ENCODE results near the gene DPP10. TPM values are rescaled to one million over a fixed set of nuclear protein-coding genes. Genes with fewer than 3 reads are reported as not detected.
A peak's percentile ranks its signal among the peaks of the same experiment; 100 is the strongest.
"Not testable (repeated sequence)": the region's sequence is repeated elsewhere in the genome, so short reads cannot be mapped to it uniquely, and the experiment has no call there.

The DPP10 gene
- total and polyA plus RNA-seq, 4 donors: 30.6 to 83.0 (median 48.0) TPM

- no CpG with 5 or more reads among the region's 1 CpG for WGBS (ENCODE audit: insufficient coverage)
- Histone ChIP-seq H3K27ac (ENCODE audit: low read depth, low read length) (no peak overlapping the region), H3K36me3 (ENCODE audit: control insufficient read depth, insufficient read depth, low read length) (no peaks in the 10 kb centered on the region), H3K9me3 (ENCODE audit: control insufficient read depth, insufficient read depth, low read length) (no peaks in the 10 kb centered on the region), H3K27me3 (ENCODE audit: control insufficient read depth, insufficient read depth, low read length) (no peaks in the 10 kb centered on the region), H3K4me3 (ENCODE audit: low read depth, low read length) (no peak overlapping the region), H3K4me1 (ENCODE audit: control insufficient read depth, insufficient read depth, low read length) (no peaks in the 10 kb centered on the region)
- no peak for DNase-seq (ENCODE audit: low read depth in 4 of 6, low spot score in 6 of 6)
Observed at GRCh38 chr2:115389024-115389423, 946.6 kb downstream of the DPP10 start.

DNA sequence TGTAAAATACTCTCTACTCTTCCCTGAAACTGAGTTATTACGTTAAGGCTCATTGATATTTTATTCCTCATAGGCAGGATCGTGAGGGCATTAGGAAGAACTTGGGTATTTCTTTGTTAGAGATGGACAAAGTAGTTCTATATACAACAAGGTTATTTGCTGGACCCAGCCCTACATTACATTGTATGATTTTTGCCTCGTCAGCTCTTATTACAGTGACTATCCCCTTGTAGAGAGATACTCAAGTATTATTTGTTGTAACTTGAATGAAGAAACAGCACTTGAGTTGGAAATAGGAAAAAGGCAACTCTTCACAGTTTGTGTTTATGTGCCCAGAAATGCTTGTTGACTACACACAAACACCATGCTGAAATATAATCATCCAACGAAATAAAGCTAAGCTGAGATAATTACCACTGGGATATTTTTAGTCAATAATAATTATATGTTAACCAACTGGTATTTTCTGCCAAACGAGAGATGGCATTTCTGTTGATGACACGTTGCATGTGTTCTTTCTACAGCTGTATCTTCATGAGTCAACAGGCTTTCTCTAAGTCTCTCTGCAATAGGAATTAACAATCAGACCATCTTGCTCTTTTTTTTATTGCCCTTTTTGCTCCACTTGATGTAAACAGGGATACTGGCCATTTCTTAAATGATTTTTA is 947.6 kb downstream of the DPP10 start:
- no peaks in the 10 kb centered on the region for H3K4me1 ChIP-seq (ENCODE audit: control insufficient read depth, insufficient read depth, low read length)
- no peaks in the 10 kb centered on the region for H3K27me3 ChIP-seq (ENCODE audit: control insufficient read depth, insufficient read depth, low read length)
- no peak for DNase-seq (ENCODE audit: low read depth in 4 of 6, low spot score in 6 of 6)
- H3K27ac ChIP-seq (ENCODE audit: low read depth, low read length): no peak overlapping the region
- no peaks in the 10 kb centered on the region for H3K9me3 ChIP-seq (ENCODE audit: control insufficient read depth, insufficient read depth, low read length)
- H3K36me3 ChIP-seq (ENCODE audit: control insufficient read depth, insufficient read depth, low read length): no peaks in the 10 kb centered on the region
- no peak overlapping the region for H3K4me3 ChIP-seq (ENCODE audit: low read depth, low read length)
- whole genome bisulfite sequencing (ENCODE audit: insufficient coverage): no CpG with 5 or more reads among the region's 6 CpGs

DNA sequence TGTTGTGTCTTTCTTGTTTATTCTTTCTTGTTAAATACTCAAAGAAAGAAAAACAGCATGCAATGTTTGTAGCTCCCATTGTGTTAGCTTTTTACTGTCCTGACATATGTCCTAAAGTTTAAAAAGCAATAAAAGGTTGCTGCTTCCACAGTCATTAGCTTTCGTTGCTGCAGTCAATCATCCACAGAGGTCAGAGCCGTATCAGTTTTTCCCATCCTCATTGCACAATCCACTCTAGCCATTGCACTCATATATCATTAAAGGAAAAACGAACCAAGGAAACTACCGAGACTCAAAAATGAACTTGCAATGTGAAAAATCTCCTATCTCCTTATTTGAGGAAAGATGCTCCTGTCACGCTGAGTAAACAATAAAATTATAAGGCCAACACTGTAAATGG is 954.1 kb downstream of the DPP10 start:
- no peak overlapping the region for H3K4me3 ChIP-seq (ENCODE audit: low read depth, low read length)
- H3K36me3 ChIP-seq (ENCODE audit: control insufficient read depth, insufficient read depth, low read length): no peaks in the 10 kb centered on the region
- H3K27me3 ChIP-seq (ENCODE audit: control insufficient read depth, insufficient read depth, low read length): no peaks in the 10 kb centered on the region
- H3K27ac ChIP-seq (ENCODE audit: low read depth, low read length): no peak overlapping the region
- no peaks in the 10 kb centered on the region for H3K9me3 ChIP-seq (ENCODE audit: control insufficient read depth, insufficient read depth, low read length)
- no peak for DNase-seq (ENCODE audit: low read depth in 4 of 6, low spot score in 6 of 6)
- no peaks in the 10 kb centered on the region for H3K4me1 ChIP-seq (ENCODE audit: control insufficient read depth, insufficient read depth, low read length)
- WGBS (ENCODE audit: insufficient coverage): 29% methylated on average over 1 of the region's 5 CpGs

- Histone ChIP-seq H3K27me3 (ENCODE audit: control insufficient read depth, insufficient read depth, low read length) (no peaks in the 10 kb centered on the region), H3K36me3 (ENCODE audit: control insufficient read depth, insufficient read depth, low read length) (no peaks in the 10 kb centered on the region), H3K4me1 (ENCODE audit: control insufficient read depth, insufficient read depth, low read length) (no peaks in the 10 kb centered on the region), H3K27ac (ENCODE audit: low read depth, low read length) (no peak overlapping the region), H3K9me3 (ENCODE audit: control insufficient read depth, insufficient read depth, low read length) (no peaks in the 10 kb centered on the region), H3K4me3 (ENCODE audit: low read depth, low read length) (no peak overlapping the region)
- 94% methylated on average over 2 of the region's 2 CpGs for WGBS (ENCODE audit: insufficient coverage)
- no peak for DNase-seq (ENCODE audit: low read depth in 4 of 6, low spot score in 6 of 6)
Observed at GRCh38 chr2:115400940-115401339, 958.5 kb downstream of the DPP10 start.

- no CpG with 5 or more reads among the region's 1 CpG for WGBS (ENCODE audit: insufficient coverage)
- DNase-seq (ENCODE audit: low read depth in 4 of 6, low spot score in 6 of 6): no peak
- no peak overlapping the region for H3K4me3 ChIP-seq (ENCODE audit: low read depth, low read length)
- no peaks in the 10 kb centered on the region for H3K36me3 ChIP-seq (ENCODE audit: control insufficient read depth, insufficient read depth, low read length)
- H3K4me1 ChIP-seq (ENCODE audit: control insufficient read depth, insufficient read depth, low read length): no peaks in the 10 kb centered on the region
- H3K27ac ChIP-seq (ENCODE audit: low read depth, low read length): no peak overlapping the region
- H3K27me3 ChIP-seq (ENCODE audit: control insufficient read depth, insufficient read depth, low read length): no peaks in the 10 kb centered on the region
- no peaks in the 10 kb centered on the region for H3K9me3 ChIP-seq (ENCODE audit: control insufficient read depth, insufficient read depth, low read length)
Observed at GRCh38 chr2:115412501-115412900, 970.1 kb downstream of the DPP10 start.

DNA sequence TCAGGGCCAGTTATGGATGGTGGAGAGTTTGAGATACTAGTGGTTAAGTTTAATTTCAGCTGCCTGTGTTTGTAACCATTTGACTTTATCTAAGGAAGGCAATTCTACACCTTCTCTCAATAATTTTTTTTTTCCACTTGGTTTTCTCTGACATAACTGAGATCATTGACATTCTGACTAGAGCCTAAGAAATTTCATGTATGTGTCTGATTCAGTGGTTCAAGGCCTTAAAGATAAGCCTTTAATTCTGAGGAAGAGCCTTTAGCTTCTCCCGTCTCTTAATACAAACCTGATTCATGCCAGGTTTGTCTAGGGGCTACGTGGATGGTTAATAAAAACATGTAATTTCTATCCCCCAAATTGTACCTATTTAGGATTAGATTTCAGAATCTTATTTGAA is 971.4 kb downstream of the DPP10 start:
- DNase-seq (ENCODE audit: low read depth in 4 of 6, low spot score in 6 of 6): no peak
- Histone ChIP-seq H3K36me3 (ENCODE audit: control insufficient read depth, insufficient read depth, low read length) (no peaks in the 10 kb centered on the region), H3K9me3 (ENCODE audit: control insufficient read depth, insufficient read depth, low read length) (no peaks in the 10 kb centered on the region), H3K4me3 (ENCODE audit: low read depth, low read length) (no peak overlapping the region), H3K27ac (ENCODE audit: low read depth, low read length) (no peak overlapping the region), H3K27me3 (ENCODE audit: control insufficient read depth, insufficient read depth, low read length) (no peaks in the 10 kb centered on the region), H3K4me1 (ENCODE audit: control insufficient read depth, insufficient read depth, low read length) (no peaks in the 10 kb centered on the region)
- WGBS (ENCODE audit: insufficient coverage): no CpG with 5 or more reads among the region's 2 CpGs

DNA sequence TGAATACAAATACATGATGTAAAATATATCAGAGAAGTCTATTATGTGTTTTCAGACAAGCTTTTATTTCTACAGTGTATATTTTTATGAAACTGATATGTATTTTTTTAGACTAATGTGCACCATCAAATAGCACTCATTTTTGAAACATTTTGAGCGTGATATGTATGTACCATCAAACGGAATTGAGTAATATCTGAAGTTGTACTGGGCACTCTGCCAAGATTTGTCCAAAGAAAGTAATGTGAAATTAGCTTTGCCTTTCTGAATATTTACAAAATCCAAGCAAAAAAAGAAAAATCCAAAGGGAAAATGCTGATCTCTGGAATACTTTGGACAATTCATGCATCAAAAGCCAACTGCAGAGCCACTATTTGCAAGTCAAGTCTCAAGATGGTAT is 972.0 kb downstream of the DPP10 start:
- no peak for DNase-seq (ENCODE audit: low read depth in 4 of 6, low spot score in 6 of 6)
- H3K27ac ChIP-seq (ENCODE audit: low read depth, low read length): no peak overlapping the region

GRCh38 chr2:115422004-115422634 is 979.7 kb downstream of the DPP10 start:
- H3K27me3 ChIP-seq (ENCODE audit: control insufficient read depth, insufficient read depth, low read length): no peaks in the 10 kb centered on the region
- H3K4me3 ChIP-seq (ENCODE audit: low read depth, low read length): no peak overlapping the region
- H3K4me1 ChIP-seq (ENCODE audit: control insufficient read depth, insufficient read depth, low read length): no peaks in the 10 kb centered on the region
- H3K36me3 ChIP-seq (ENCODE audit: control insufficient read depth, insufficient read depth, low read length): no peaks in the 10 kb centered on the region
- no peak overlapping the region for H3K27ac ChIP-seq (ENCODE audit: low read depth, low read length)
- DNase-seq (ENCODE audit: low read depth in 4 of 6, low spot score in 6 of 6): peak in 1 of 6 donors; percentile 8
- no peaks in the 10 kb centered on the region for H3K9me3 ChIP-seq (ENCODE audit: control insufficient read depth, insufficient read depth, low read length)
- 67% methylated on average over 1 of the region's 3 CpGs for WGBS (ENCODE audit: insufficient coverage)

More for the DNA sequence above, 972.0 kb downstream of the DPP10 start:
- Histone ChIP-seq H3K4me3 (ENCODE audit: low read depth, low read length) (no peak overlapping the region), H3K36me3 (ENCODE audit: control insufficient read depth, insufficient read depth, low read length) (no peaks in the 10 kb centered on the region), H3K4me1 (ENCODE audit: control insufficient read depth, insufficient read depth, low read length) (no peaks in the 10 kb centered on the region), H3K9me3 (ENCODE audit: control insufficient read depth, insufficient read depth, low read length) (no peaks in the 10 kb centered on the region), H3K27me3 (ENCODE audit: control insufficient read depth, insufficient read depth, low read length) (no peaks in the 10 kb centered on the region)
- WGBS (ENCODE audit: insufficient coverage): no CpG with 5 or more reads among the region's 2 CpGs

GRCh38 chr2:115427436-115427835 is 985.0 kb downstream of the DPP10 start:
- no peaks in the 10 kb centered on the region for H3K4me1 ChIP-seq (ENCODE audit: control insufficient read depth, insufficient read depth, low read length)
- DNase-seq (ENCODE audit: low read depth in 4 of 6, low spot score in 6 of 6): no peak
- no peaks in the 10 kb centered on the region for H3K36me3 ChIP-seq (ENCODE audit: control insufficient read depth, insufficient read depth, low read length)
- WGBS (ENCODE audit: insufficient coverage): no CpG with 5 or more reads among the region's 1 CpG
- no peaks in the 10 kb centered on the region for H3K27me3 ChIP-seq (ENCODE audit: control insufficient read depth, insufficient read depth, low read length)
- H3K27ac ChIP-seq (ENCODE audit: low read depth, low read length): no peak overlapping the region
- no peaks in the 10 kb centered on the region for H3K9me3 ChIP-seq (ENCODE audit: control insufficient read depth, insufficient read depth, low read length)
- no peak overlapping the region for H3K4me3 ChIP-seq (ENCODE audit: low read depth, low read length)

DNA sequence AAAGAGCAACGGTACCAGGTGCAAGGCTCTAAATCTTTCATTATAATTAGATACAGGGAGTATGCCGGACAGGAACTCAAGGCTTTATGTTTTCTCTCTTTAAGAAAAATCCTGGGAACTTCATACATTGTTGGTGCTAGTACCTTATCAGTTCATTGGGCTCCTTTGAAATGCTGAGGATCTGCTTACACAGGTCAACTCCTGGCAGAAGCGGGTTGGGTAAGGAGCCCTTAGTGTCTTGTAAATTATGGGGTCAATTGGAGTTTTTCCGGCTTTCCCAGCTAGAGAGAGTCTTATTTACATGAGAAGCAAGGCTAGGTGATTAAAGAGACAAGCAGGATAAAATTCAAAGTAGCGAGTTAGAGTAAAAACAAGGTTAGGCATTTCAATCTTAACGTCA is 998.3 kb downstream of the DPP10 start:
- H3K27ac ChIP-seq (ENCODE audit: low read depth, low read length); H3K27me3 ChIP-seq (ENCODE audit: control insufficient read depth, insufficient read depth, low read length); H3K4me3 ChIP-seq (ENCODE audit: low read depth, low read length); DNase-seq (ENCODE audit: low read depth in 4 of 6, low spot score in 6 of 6); H3K9me3 ChIP-seq (ENCODE audit: control insufficient read depth, insufficient read depth, low read length); H3K36me3 ChIP-seq (ENCODE audit: control insufficient read depth, insufficient read depth, low read length); H3K4me1 ChIP-seq (ENCODE audit: control insufficient read depth, insufficient read depth, low read length): not testable (repeated sequence)
- WGBS (ENCODE audit: insufficient coverage): 8% methylated on average over 2 of the region's 6 CpGs
